Measurements from ENCODE around the gene RSAD1. TPM values are rescaled to one million over a fixed set of nuclear protein-coding genes. Genes with fewer than 3 reads are reported as not detected.

RSAD1 gene
- total RNA-seq = 36.7 and 37.5 TPM in 2 replicates
- long read RNA-seq, partial matches to known transcripts = 4 of 11 reads
- long read RNA-seq, other reads (novel, unspliced or antisense) = 4 of 11 reads

- Mint-ChIP-seq H3K27me3 (ENCODE audit: unreplicated experiment) (no peaks in the 10 kb centered on the region), H3K9me3 (ENCODE audit: unreplicated experiment) (no peaks in the 10 kb centered on the region), H3K36me3 (ENCODE audit: unreplicated experiment) (peaks cover 5% of the 10 kb centered on the region), H3K4me1 (ENCODE audit: unreplicated experiment) (peaks cover 19% of the 10 kb centered on the region), H3K27ac (ENCODE audit: unreplicated experiment) (peak within 1 kb of the TSS; percentile 91), H3K4me3 (ENCODE audit: unreplicated experiment) (peak within 1 kb of the TSS; percentile 82)
- DNase-seq (ENCODE audit: extremely low spot score, unreplicated experiment) = peak; percentile 95
- TF ChIP-seq, protein P1, sequence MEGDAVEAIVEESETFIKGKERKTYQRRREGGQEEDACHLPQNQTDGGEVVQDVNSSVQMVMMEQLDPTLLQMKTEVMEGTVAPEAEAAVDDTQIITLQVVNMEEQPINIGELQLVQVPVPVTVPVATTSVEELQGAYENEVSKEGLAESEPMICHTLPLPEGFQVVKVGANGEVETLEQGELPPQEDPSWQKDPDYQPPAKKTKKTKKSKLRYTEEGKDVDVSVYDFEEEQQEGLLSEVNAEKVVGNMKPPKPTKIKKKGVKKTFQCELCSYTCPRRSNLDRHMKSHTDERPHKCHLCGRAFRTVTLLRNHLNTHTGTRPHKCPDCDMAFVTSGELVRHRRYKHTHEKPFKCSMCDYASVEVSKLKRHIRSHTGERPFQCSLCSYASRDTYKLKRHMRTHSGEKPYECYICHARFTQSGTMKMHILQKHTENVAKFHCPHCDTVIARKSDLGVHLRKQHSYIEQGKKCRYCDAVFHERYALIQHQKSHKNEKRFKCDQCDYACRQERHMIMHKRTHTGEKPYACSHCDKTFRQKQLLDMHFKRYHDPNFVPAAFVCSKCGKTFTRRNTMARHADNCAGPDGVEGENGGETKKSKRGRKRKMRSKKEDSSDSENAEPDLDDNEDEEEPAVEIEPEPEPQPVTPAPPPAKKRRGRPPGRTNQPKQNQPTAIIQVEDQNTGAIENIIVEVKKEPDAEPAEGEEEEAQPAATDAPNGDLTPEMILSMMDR (IDR thresholded peaks at IDR 0.05) = peak; percentile 96
These were observed at the start of gene RSAD1 for GRCh38 chr17:50478391-50479381. Gene RSAD1, plus strand, starts transcription at chr17:50478860. Its CDS starts 25 bp downstream, at chr17:50478885.

- TF ChIP-seq, protein P1 (IDR thresholded peaks at IDR 0.05) = no peak
- Mint-ChIP-seq H3K27ac (ENCODE audit: unreplicated experiment) (no peak overlapping the region), H3K27me3 (ENCODE audit: unreplicated experiment) (no peaks in the 10 kb centered on the region), H3K9me3 (ENCODE audit: unreplicated experiment) (no peaks in the 10 kb centered on the region), H3K4me3 (ENCODE audit: unreplicated experiment) (no peak overlapping the region), H3K4me1 (ENCODE audit: unreplicated experiment) (peaks cover 24% of the 10 kb centered on the region), H3K36me3 (ENCODE audit: unreplicated experiment) (no peaks in the 10 kb centered on the region)
- no peak for DNase-seq (ENCODE audit: extremely low spot score, unreplicated experiment)
These were observed 48.9 kb upstream of the RSAD1 start for GRCh38 chr17:50429793-50430192.

GRCh38 chr17:50430821-50431618 lies 47.6 kb upstream of the RSAD1 start:
- Mint-ChIP-seq H3K4me3 (ENCODE audit: unreplicated experiment) (no peak overlapping the region), H3K4me1 (ENCODE audit: unreplicated experiment) (peaks cover 21% of the 10 kb centered on the region), H3K27me3 (ENCODE audit: unreplicated experiment) (no peaks in the 10 kb centered on the region), H3K36me3 (ENCODE audit: unreplicated experiment) (no peaks in the 10 kb centered on the region), H3K27ac (ENCODE audit: unreplicated experiment) (no peak overlapping the region), H3K9me3 (ENCODE audit: unreplicated experiment) (no peaks in the 10 kb centered on the region)
- TF ChIP-seq, protein P1 (IDR thresholded peaks at IDR 0.05) = no peak
- DNase-seq (ENCODE audit: extremely low spot score, unreplicated experiment) = no peak

- no peak for DNase-seq (ENCODE audit: extremely low spot score, unreplicated experiment)
- TF ChIP-seq, protein P1 (IDR thresholded peaks at IDR 0.05) = no peak
These were observed 46.4 kb upstream of the RSAD1 start for GRCh38 chr17:50432125-50432762.

More at GRCh38 chr17:50432125-50432762, 46.4 kb upstream of the RSAD1 start:
- Mint-ChIP-seq H3K27me3 (ENCODE audit: unreplicated experiment) (no peaks in the 10 kb centered on the region), H3K27ac (ENCODE audit: unreplicated experiment) (no peak overlapping the region), H3K9me3 (ENCODE audit: unreplicated experiment) (no peaks in the 10 kb centered on the region), H3K36me3 (ENCODE audit: unreplicated experiment) (no peaks in the 10 kb centered on the region), H3K4me1 (ENCODE audit: unreplicated experiment) (peaks cover 12% of the 10 kb centered on the region), H3K4me3 (ENCODE audit: unreplicated experiment) (no peak overlapping the region)
